Lung (tissue), 12 donors: ENCODE measurements around the gene TMEM164. TPM values are rescaled to one million over a fixed set of nuclear protein-coding genes. Genes with fewer than 3 reads are reported as not detected.

Experiments
- ATAC-seq: fragments of 200-7000 bp; cut with Tn5 transposase; one replicate; pipeline ENCODE4 v1.9.1; 2020; ENCODE audit warnings: moderate number of reproducible peaks; ENCODE audit not compliant: insufficient read depth, low FRiP score
- DNase-seq, 3 donors: peaks; one replicate each; pipeline ENCODE4 v3.0.0-alpha.2; 2013 to 2017
- H3K27ac ChIP-seq, 2 donors: one replicate each; pipeline ENCODE4 v1.5.1; 2013; ENCODE audit warnings: mild to moderate bottlenecking in 2 of 2, moderate library complexity in 2 of 2, control low read depth in 1 of 2, inconsistent platforms in 1 of 2, low read depth in 1 of 2, low read length in 1 of 2
- H3K27me3 ChIP-seq, 3 donors: one replicate each; pipeline ENCODE4 v1.5.1; 2013; ENCODE audit warnings: low read length in 2 of 3; ENCODE audit not compliant: control insufficient read depth in 3 of 3, insufficient read depth in 3 of 3
- H3K36me3 ChIP-seq, 4 donors: one replicate each; pipeline ENCODE4 v1.5.1; 2013; ENCODE audit warnings: low read length in 4 of 4, mild to moderate bottlenecking in 1 of 4, moderate library complexity in 1 of 4; ENCODE audit not compliant: control insufficient read depth in 4 of 4, insufficient read depth in 4 of 4
- H3K4me1 ChIP-seq, 5 donors: one replicate each; pipeline ENCODE4 v1.5.1; 2013; ENCODE audit warnings: low read length in 5 of 5, mild to moderate bottlenecking in 2 of 5, moderate library complexity in 1 of 5; ENCODE audit not compliant: control insufficient read depth in 5 of 5, insufficient read depth in 5 of 5
- H3K4me3 ChIP-seq: one replicate; pipeline ENCODE4 v1.5.1; 2013; ENCODE audit warnings: mild to moderate bottlenecking, control low read depth, moderate library complexity
- H3K9ac ChIP-seq, 2 donors: one replicate each; pipeline ENCODE4 v1.5.1; 2013; ENCODE audit warnings: low read length in 2 of 2, control low read depth in 1 of 2; ENCODE audit not compliant: insufficient read depth in 1 of 2
- H3K9me3 ChIP-seq, 4 donors: one replicate each; pipeline ENCODE4 v1.5.1; 2013; ENCODE audit warnings: low read length in 3 of 4, mild to moderate bottlenecking in 1 of 4, moderate library complexity in 1 of 4; ENCODE audit not compliant: control insufficient read depth in 4 of 4, insufficient read depth in 3 of 4
- CTCF ChIP-seq: IDR thresholded peaks from 2 replicates; pipeline ENCODE4 v1.5.1; 2012; ENCODE audit warnings: mild to moderate bottlenecking; ENCODE audit errors: control extremely low read depth, extremely low read depth
- WGBS, 2 donors: extraction: QIAGEN DNeasy Blood & Tissue Kit; methylation state at CpG; one replicate each; pipeline ENCODE4 v1.1.7; 2013; 5-methylcytosine and 5-hydroxymethylcytosine counted together
- polyA plus RNA-seq, 2 donors: library from polyadenylated mRNA; stranded (reverse); fragments of 200-250 nt; gene quantifications; one replicate each; pipeline ENCODE4 v1.2.1, GENCODE V29; 2013
- total RNA-seq, 2 donors: library from RNA; depleted of rRNA in 1 of 2; stranded (reverse); fragments of >200 nt in 1 of 2; gene quantifications; one replicate each; pipeline ENCODE4 v1.2.1, GENCODE V29; 2014 to 2021
- donor health status: control.
- donor health status: control.
- donor health status: Bipolar disorder and iron deficiency.
- donor health status: healthy.
- donor health status: DM: yes; HTN: yes; CAD: no.

The TMEM164 gene
- total and polyA plus RNA-seq, 4 donors = 22.4 to 87.0 (median 38.0) TPM

GRCh38 chrX:110070970-110071369 lies 68.1 kb downstream of the TMEM164 start:
- Histone ChIP-seq H3K4me3 (no peak overlapping the region), H3K36me3 (peaks cover 0 to 3% (median under 1%) of the 10 kb centered on the region in 4 donors), H3K9ac (no peak overlapping the region), H3K4me1 (peaks cover 0 to 4% (median 0%) of the 10 kb centered on the region in 5 donors), H3K27ac (no peak overlapping the region), H3K27me3 (peaks cover 0 to 21% (median 0%) of the 10 kb centered on the region in 3 donors), H3K9me3 (no peaks in the 10 kb centered on the region)
- ATAC-seq (no peak), DNase-seq (no peak)
- no peak for TF ChIP-seq CTCF
- WGBS, 2 donors = 91 to 100% methylated on average over 2 of the region's 2 CpGs

GRCh38 chrX:110081320-110081719 lies 78.4 kb downstream of the TMEM164 start:
- Histone ChIP-seq H3K4me1 (peaks cover 0 to 9% (median 0%) of the 10 kb centered on the region in 5 donors), H3K9me3 (no peaks in the 10 kb centered on the region), H3K4me3 (no peak overlapping the region), H3K9ac (no peak overlapping the region), H3K36me3 (no peaks in the 10 kb centered on the region), H3K27me3 (peaks cover 0 to 45% (median 10%) of the 10 kb centered on the region in 3 donors), H3K27ac (peak overlapping the region in 1 of 2 donors; percentile 66)
- no peak for ATAC-seq
- TF ChIP-seq CTCF = no peak
- no peak for DNase-seq

- H3K9ac ChIP-seq = no peak overlapping the region
- H3K9me3 ChIP-seq = no peaks in the 10 kb centered on the region
- H3K27ac ChIP-seq = peak overlapping the region; percentile 61 to 84
- H3K36me3 ChIP-seq = no peaks in the 10 kb centered on the region
- ATAC-seq (peak; percentile 43), DNase-seq (no peak)
- peaks cover 0 to 47% (median 10%) of the 10 kb centered on the region in 3 donors for H3K27me3 ChIP-seq
- H3K4me1 ChIP-seq = peaks cover 0 to 9% (median 0%) of the 10 kb centered on the region in 5 donors
- WGBS, 2 donors = 38 to 41% methylated on average over 1 of the region's 1 CpG
- no peak overlapping the region for H3K4me3 ChIP-seq
- no peak for TF ChIP-seq CTCF
These were observed 78.8 kb downstream of the TMEM164 start for GRCh38 chrX:110081740-110082139.

GRCh38 chrX:110082161-110082560 lies 79.2 kb downstream of the TMEM164 start:
- ATAC-seq (peak; percentile 38), DNase-seq (peak in 2 of 3 donors; percentile 15 to 41)
- no peaks in the 10 kb centered on the region for H3K36me3 ChIP-seq
- WGBS, 2 donors = 35 to 62% methylated on average over 4 of the region's 4 CpGs
- peaks cover 0 to 11% (median 0%) of the 10 kb centered on the region in 5 donors for H3K4me1 ChIP-seq
- peaks cover 0 to 47% (median 10%) of the 10 kb centered on the region in 3 donors for H3K27me3 ChIP-seq
- peak overlapping the region; percentile 61 to 84 for H3K27ac ChIP-seq
- no peak overlapping the region for H3K9ac ChIP-seq
- no peak for TF ChIP-seq CTCF
- H3K4me3 ChIP-seq = no peak overlapping the region
- H3K9me3 ChIP-seq = no peaks in the 10 kb centered on the region
